ENCODE results near the gene PPP5C.
A peak's percentile ranks its signal among the peaks of the same experiment; 100 is the strongest.

The PPP5C gene

GRCh38 chr19:46404055-46404752 lies 57.3 kb downstream of the PPP5C start:
- Mint-ChIP-seq H3K9me3 (no peaks in the 10 kb centered on the region), H3K36me3 (ENCODE audit: low read depth) (peaks cover 4% of the 10 kb centered on the region), H3K27ac (peak overlapping the region; percentile 93 to 96 (median 96)), H3K27me3 (ENCODE audit: low read depth) (no peaks in the 10 kb centered on the region), H3K4me3 (peak overlapping the region; percentile 85 to 90 (median 88)), H3K4me1 (peaks cover 61% of the 10 kb centered on the region)
- peak in 1 of 3 experiments; percentile 2 for TF ChIP-seq CTCF (IDR thresholded peaks at IDR 0.05; ENCODE audit: unreplicated experiment in 3 of 3)

GRCh38 chr19:46404753-46405468 lies 58.0 kb downstream of the PPP5C start:
- no peaks in the 10 kb centered on the region for H3K9me3 Mint-ChIP-seq
- H3K27me3 Mint-ChIP-seq (ENCODE audit: low read depth): no peaks in the 10 kb centered on the region
- peak overlapping the region; percentile 85 to 90 (median 88) for H3K4me3 Mint-ChIP-seq
- H3K4me1 Mint-ChIP-seq: peaks cover 61% of the 10 kb centered on the region
- peak overlapping the region; percentile 93 to 96 (median 96) for H3K27ac Mint-ChIP-seq
- H3K36me3 Mint-ChIP-seq (ENCODE audit: low read depth): peaks cover 4% of the 10 kb centered on the region
- peak; percentile 39 to 43 (median 42) for TF ChIP-seq CTCF (IDR thresholded peaks at IDR 0.05; ENCODE audit: unreplicated experiment in 3 of 3)

- H3K36me3 Mint-ChIP-seq (ENCODE audit: low read depth): peaks cover 24% of the 10 kb centered on the region
- TF ChIP-seq CTCF (IDR thresholded peaks at IDR 0.05; ENCODE audit: unreplicated experiment in 3 of 3): no peak
- peak overlapping the region; percentile 19 to 79 (median 46) for H3K4me3 Mint-ChIP-seq
- H3K27ac Mint-ChIP-seq: peak overlapping the region; percentile 17 to 95 (median 79)
- H3K4me1 Mint-ChIP-seq: peaks cover 69% of the 10 kb centered on the region
- no peaks in the 10 kb centered on the region for H3K9me3 Mint-ChIP-seq
- H3K27me3 Mint-ChIP-seq (ENCODE audit: low read depth): no peaks in the 10 kb centered on the region
These were observed 60.1 kb downstream of the PPP5C start for GRCh38 chr19:46406976-46407375.

- peaks cover 35% of the 10 kb centered on the region for H3K36me3 Mint-ChIP-seq (ENCODE audit: low read depth)
- peak overlapping the region; percentile 94 to 98 (median 95) for H3K27ac Mint-ChIP-seq
- H3K9me3 Mint-ChIP-seq: no peaks in the 10 kb centered on the region
- TF ChIP-seq CTCF (IDR thresholded peaks at IDR 0.05; ENCODE audit: unreplicated experiment in 3 of 3): no peak
- no peaks in the 10 kb centered on the region for H3K27me3 Mint-ChIP-seq (ENCODE audit: low read depth)
- peak overlapping the region; percentile 82 to 83 (median 83) for H3K4me3 Mint-ChIP-seq
- H3K4me1 Mint-ChIP-seq: peaks cover 63% of the 10 kb centered on the region
These were observed 61.2 kb downstream of the PPP5C start for GRCh38 chr19:46407856-46408663.

- Mint-ChIP-seq H3K4me3 (peak overlapping the region; percentile 82 to 83 (median 83)), H3K36me3 (ENCODE audit: low read depth) (peaks cover 35% of the 10 kb centered on the region), H3K27ac (peak overlapping the region; percentile 94 to 98 (median 95)), H3K4me1 (peaks cover 63% of the 10 kb centered on the region), H3K9me3 (no peaks in the 10 kb centered on the region), H3K27me3 (ENCODE audit: low read depth) (no peaks in the 10 kb centered on the region)
- no peak for TF ChIP-seq CTCF (IDR thresholded peaks at IDR 0.05; ENCODE audit: unreplicated experiment in 3 of 3)
These were observed 61.8 kb downstream of the PPP5C start for GRCh38 chr19:46408664-46409039.

All from nephron (organoid).